ENCODE data around the gene STEAP4.
"Not testable (repeated sequence)": the region's sequence is repeated elsewhere in the genome, so short reads cannot be mapped to it uniquely, and the experiment has no call there.

Gene STEAP4

GRCh38 chr7:88311675-88312036 lies 5.0 kb upstream of the STEAP4 start:
- DNase-seq: no peak

DNA sequence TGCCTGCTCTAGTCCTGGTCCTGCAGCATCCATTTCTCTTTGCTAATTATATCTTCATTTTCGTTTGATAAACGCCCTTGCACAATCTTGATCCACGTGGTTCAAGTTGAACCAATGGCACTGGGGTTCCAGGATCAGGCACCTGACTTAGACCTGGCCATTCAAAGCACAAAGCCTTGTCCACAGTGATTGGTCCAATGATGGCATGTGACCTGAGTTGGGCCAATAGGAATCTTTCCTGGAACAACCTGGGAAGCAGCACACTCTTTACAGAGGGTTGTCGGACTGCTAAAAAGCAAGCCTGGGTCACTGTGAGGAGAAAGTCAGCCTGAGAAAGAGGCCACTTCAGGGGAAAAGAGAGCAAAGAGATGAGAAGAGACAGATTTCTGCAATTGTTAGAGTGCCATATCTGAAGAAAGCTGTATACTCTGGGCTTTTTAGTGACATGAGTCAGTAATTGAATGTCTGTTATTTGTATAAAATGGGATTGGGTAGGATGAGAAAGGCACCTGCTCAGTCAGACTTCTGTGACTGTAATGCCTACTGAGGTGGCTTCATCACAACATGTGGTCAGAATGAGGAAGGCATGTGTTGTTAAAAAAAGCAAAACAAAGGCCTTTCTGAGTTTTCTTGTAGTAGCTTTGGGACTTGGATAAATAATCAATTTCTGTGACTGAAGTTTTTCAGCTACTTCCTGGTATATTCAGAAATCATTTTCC lies 4.4 kb upstream of the STEAP4 start:
- no peak for DNase-seq

DNA sequence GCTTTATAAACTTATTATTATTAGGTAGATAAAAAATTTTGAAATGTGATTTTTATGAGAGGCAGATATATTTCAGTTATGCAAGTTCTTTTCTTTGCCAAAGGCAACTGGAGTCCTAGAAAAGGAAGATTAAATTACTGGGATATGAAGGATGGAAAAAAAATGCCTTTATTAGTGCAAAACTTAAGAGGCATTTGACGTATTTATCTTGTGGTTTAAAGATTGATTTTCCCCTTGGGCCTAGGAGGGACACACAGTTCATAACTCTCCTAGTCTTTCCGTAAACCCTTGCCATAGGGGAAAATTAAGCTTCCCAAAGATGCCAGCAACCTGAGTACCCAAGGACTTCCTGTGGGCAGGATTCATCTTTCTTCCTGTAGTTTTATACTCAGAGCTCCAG lies 3.1 kb upstream of the STEAP4 start:
- no peak for DNase-seq

DNA sequence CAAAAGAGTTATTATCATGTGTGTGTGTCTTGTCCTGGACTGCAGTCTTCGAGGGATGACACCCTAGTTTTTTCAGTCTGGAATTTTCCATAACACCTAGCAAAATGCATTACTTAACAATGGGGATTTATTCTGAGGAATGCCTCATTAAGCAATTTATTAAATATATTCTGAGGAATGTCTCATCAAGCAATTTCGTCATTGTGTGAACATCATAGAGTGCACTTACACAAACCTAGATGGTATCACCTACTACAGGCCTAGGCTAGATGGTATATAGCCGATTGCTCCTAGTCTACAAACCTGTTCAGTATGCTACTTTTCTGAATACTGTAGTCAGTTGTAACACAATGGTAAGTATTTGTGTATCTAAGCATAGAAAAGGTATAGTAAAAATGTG lies 1.1 kb upstream of the STEAP4 start:
- no peak for DNase-seq

DNA sequence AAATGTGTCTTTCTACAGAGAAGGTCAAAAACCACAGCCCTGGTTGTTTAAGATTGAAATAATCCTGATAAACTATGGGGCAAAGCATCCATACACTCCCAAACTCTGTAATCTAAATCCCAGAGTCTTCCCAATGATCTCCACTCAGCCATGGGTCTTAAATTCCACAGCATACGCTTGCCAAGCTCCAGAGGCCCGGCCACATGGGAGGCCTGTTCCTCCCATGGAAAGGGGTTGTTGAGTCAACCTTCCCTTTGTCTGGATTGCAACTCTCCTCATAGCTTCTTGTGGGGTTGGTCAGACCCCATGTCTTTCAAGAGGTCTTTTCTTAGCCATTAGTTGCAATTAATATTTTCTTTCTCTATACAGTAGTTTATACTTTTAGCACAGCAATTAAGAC lies 718 bp upstream of the STEAP4 start:
- DNase-seq: no peak

DNA sequence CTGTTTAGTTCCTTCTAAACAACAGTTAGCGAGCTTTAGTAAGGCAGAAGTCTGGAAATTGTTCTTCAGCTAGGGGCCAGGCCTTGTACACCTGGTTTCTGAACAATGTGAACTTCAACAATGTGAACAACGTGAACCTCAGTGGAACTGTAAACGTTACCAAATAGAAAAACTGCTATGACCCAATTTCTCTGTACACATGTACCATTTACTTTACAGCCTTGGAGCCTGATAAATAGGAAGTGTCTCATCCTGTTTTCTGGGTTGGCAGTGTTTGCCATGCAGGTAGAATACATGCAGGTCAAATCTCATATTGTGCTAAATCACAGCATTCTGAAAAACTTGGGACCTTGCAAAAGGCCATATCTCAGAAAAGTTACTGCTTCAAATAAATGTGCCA lies 1.6 kb downstream of the STEAP4 start:
- no peak for DNase-seq

DNA sequence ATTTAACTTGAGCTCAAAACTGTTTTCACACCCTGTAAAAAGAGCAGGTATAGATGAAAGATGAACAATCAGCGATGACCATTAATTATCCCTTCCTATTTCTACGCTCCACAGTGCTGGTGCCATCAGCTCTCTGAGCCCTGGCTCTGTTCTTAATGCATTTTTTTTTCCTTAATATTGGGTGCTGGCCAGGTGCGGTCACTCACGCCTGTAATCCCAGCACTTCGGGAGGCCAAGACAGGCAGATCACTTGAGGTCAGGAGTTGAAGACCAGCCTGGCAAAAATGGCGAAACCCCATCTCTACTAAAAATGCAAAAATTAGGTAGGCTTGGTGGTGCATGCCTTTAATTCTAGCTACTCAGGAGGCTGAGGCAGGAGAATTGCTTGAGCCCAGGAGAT lies 4.2 kb downstream of the STEAP4 start:
- no peak for DNase-seq

DNA sequence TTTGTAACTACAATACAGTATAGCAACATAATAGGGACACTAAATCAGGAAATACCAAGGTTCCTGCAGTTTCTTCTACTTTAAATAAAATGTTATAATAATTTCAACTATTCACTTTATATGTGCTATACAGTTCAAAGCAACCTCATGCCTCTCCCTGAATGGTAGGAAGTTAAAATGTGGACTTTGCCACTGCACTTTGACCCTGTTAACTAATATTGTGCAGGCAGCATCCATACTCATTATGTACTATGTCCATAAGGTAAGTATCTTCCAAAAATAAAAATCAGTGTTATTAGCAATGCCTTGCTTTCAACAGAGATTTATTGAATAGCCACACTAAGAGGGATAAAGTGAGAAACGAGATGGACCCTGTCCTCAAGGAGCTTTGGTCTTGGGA lies 4.8 kb downstream of the STEAP4 start:
- DNase-seq: no peak

DNA sequence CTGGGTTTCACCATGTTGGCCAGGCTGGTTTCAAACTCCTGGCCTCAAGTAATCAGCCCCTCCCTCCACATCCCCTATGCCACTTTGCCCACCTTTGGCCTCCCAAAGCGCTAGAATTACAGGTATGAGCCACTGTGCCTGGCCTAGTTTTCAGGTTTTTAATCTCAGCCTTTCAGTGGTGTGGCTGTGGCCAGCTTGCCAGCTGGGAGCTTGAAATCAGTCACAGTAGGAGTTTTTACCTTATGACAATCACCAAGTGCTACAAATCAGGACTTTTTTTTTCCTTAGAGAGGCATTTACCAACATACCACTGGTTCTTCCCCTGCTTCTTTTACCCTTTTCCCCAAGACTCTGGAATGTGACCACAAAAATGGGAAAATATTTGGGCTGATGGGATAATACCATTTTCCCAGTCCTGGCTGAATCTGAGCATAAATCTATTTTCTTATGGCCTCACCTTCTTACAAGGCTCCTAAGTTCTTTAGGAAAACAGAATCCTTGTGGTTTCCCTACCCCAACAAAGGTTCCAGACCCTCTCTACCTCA lies 6.2 kb downstream of the STEAP4 start:
- no peak for DNase-seq

GRCh38 chr7:88299126-88299525 lies 7.6 kb downstream of the STEAP4 start:
- DNase-seq: no peak

DNA sequence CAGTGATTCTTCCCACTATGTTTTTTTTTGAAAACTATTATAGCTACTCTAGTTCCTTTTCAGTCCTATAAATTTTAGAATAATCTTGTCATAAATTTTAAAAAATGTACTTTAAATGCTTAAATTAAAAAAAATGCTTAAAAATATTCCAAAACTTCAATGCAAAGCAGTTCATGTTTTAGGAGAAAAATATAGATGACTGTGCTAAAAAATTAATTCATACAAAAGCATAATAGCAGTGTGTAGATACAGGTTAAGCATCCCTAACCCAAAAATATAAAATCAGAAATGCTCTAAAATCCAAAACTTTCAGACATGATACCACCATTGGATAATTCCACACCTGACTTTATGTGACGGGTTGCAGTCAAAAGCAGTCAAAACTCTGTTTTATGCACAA lies 12.8 kb downstream of the STEAP4 start:
- no peak for DNase-seq

DNA sequence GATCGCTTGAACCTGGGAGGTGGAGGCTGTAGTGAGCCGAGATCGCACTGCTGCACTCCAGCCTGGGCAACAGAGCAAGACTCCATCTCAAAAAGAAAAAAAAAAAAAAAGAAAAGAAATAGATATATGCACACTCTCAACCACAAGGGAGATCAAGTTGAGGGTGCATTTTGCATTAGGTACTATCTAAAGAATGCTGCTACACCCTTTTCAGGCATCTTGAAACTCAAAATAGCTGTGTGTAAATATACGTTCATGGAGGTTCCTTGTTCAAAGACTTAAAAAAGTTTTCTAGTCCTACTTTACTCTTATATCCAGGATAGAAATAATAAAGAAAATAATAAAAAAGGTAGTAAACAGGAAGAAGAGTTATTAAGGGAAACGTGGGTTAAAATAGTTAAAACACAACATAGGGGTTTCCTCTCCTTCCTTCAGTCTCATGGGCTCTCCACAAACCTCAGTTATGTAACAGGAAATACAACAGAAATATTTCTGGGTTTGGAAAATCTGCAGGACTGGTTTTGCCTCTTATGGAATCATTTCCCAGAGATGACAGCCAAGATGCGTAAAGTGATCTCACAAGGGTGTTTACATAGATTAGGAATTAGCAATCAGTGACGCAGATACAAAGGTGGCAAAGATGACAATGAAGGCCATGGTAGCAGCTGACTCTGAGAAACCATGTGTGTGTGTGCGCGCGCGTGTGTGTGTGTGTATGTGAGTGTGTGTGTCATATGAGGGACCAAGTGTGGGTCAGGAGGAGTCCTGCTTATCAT lies 15.1 kb downstream of the STEAP4 start:
- DNase-seq: no peak

DNA sequence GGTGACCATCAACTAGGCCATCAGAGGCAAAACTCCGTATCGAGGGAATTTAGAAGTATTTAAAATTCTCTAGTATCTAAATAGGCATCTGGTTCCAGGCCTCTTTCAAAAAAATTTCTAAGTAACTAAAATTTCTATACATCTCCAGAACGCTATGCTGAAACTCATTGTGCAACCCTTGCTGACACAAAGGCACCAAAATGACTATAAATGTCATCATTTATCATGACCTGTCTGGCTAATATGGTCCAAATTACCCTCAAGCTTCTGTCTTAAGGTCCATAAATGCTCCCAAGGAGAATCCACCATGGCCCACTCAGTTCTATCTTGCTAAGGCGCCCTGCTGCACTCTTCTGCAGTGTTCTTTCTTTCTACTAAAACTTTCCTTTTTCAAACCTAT lies 16.2 kb downstream of the STEAP4 start:
- DNase-seq: no peak

DNA sequence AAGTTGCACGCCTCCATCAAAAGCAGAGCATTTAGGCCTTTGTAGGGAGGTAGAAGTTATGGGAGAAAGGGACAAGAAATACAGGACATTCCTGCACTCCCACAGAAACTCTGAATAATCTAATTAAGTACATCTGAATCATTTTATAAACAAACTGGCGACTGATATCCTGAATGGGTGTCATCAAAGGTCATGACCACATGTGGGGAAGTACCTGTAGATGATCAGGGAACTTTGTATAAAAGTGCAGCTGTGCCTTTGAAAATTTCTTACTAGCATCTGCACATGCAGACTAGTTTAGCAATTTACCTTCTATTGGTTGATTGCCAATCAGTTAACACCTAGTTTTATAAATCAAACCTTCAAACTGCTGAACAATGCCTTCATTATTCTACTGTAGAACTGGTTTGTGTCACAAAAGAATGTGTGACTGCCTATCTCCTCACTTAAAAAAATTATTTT lies 17.1 kb downstream of the STEAP4 start:
- no peak for DNase-seq

DNA sequence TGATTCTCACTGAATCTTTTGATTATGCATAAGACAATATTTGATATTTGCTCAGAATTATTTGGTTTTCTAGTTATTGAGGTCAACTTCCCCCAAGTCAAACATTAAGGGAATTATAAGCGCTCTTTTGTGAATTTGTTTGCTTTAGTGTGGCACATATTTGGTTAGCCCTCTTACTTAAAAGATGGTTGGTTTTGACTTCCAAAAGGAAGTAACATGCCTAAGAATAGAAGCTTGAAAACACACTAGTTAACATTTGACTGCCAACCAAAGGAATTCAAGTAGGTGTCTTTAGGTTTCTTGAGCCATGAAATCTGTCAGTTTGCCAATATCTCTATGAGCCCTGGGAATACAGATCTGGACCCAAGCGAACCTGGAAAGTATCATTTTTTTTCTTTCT lies 24.9 kb downstream of the STEAP4 start:
- no peak for DNase-seq

DNA sequence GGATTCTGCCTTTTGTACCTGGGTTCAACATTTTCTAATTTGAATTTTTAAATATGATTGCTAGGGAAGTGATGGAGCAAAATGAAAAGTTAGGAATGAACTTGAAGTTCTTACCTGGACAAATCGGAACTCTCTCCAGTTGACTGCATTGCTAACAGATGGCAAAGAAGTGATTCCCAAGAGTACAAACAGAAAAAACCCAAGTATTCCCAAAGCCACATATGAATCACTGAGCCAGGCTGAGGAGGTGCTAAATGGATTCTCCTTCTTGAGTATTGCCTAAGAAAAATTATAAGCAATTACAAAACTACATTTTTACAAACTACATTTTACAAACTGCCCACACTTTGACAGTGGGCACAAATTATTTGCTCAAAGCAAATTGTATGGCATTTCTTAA lies 25.9 kb downstream of the STEAP4 start:
- DNase-seq: no peak

- no peak for DNase-seq
Measured at GRCh38 chr7:88279323-88279722, 27.4 kb downstream of the STEAP4 start.

DNA sequence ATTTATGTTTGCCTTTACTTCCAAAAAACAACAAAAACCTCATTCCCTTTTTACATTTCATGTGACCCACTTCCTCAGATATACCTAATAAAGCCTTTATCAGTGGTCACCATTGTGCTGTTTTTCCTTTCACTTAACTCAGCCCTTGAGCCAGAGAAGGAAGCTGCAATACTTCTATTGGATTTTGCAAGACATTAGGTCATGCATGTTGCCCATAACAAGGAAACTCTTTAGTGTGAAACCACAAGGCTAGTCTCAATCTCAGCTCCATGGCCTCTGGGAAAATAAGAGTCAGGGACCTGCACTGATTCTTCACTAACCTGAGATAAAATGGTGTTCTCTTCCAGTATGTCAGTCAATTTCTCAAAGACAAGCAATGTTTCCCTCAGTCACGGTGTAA lies 27.8 kb downstream of the STEAP4 start:
- DNase-seq: no peak

GRCh38 chr7:88276605-88277153 lies 30.0 kb downstream of the STEAP4 start:
- DNase-seq: no peak

- not testable (repeated sequence) for DNase-seq
Measured at GRCh38 chr7:88274856-88275255, 31.8 kb downstream of the STEAP4 start.

GRCh38 chr7:88269586-88269985 lies 37.1 kb downstream of the STEAP4 start:
- DNase-seq: no peak

- DNase-seq: no peak
Measured at GRCh38 chr7:88268858-88269257, 37.8 kb downstream of the STEAP4 start.

GRCh38 chr7:88268051-88268450 lies 38.6 kb downstream of the STEAP4 start:
- DNase-seq: no peak

GRCh38 chr7:88267421-88267820 lies 39.3 kb downstream of the STEAP4 start:
- no peak for DNase-seq
